ENCODE measurements around the gene IKZF1. TPM values are rescaled to one million over a fixed set of nuclear protein-coding genes. Genes with fewer than 3 reads are reported as not detected.

The IKZF1 gene
- total and polyA plus RNA-seq, 9 of the 15 experiments (the other 6 are each of a cell fraction or from before 2014, with no cell fraction given): 12.6 to 85.3 (median 44.7) TPM

GRCh38 chr7:50404392-50404791, 99.9 kb downstream of the IKZF1 start:
- CTCF ChIA-PET (ENCODE audit: low intra/inter-chr PET ratio): no interaction called here
- intact Hi-C loops (cut with micrococcal nuclease): no loop called here

More at GRCh38 chr7:50404392-50404791, 99.9 kb downstream of the IKZF1 start:
- peaks cover 46% of the 10 kb centered on the region; the same call in 2 of the 3 replicates for H3K36me3 ChIP-seq (ENCODE audit: control insufficient read depth, insufficient read depth, low read length)
- H3K4me3 ChIP-seq: no peak overlapping the region
- H3K9ac ChIP-seq (ENCODE audit: insufficient read depth in 1 of 2, low read depth in 2 of 2, low read length in 2 of 2): no peak overlapping the region
- no peaks in the 10 kb centered on the region for H3K4me1 ChIP-seq (replicated peaks in 1 of 2; ENCODE audit: control insufficient read depth in 2 of 2, insufficient read depth in 2 of 2, low read length in 2 of 2)
- in situ Hi-C loops (cut with MboI): no loop called here
- FAIRE-seq: peak; percentile 70
- H3K27ac ChIP-seq (ENCODE audit: extremely low read depth, low read depth, low read length): no peak overlapping the region
- no peak overlapping the region for H3K4me2 ChIP-seq (ENCODE audit: insufficient read depth, low read length)
- H3K27me3 ChIP-seq (ENCODE audit: control insufficient read depth in 2 of 2, insufficient read depth in 2 of 2, low read length in 2 of 2): no peaks in the 10 kb centered on the region
- POLR2A ChIA-PET: interaction anchor here (0.8 kb wide), 1 partner anchor 12 kb away, joined by 3 read pairs; no protein-coding TSS in a partner anchor
- H3K9me3 ChIP-seq (replicated peaks; ENCODE audit: control insufficient read depth, insufficient read depth, low read depth, low read length): no peaks in the 10 kb centered on the region
- WGBS (ENCODE audit: insufficient coverage, low coverage, missing lambda C conversion rate): 76% methylated on average over 7 of the region's 7 CpGs
- peak; percentile 17 to 42 (median 31) for DNase-seq (ENCODE audit: extremely low read depth in 1 of 4, low spot score in 3 of 4)
- H3K79me2 ChIP-seq (ENCODE audit: control insufficient read depth, insufficient read depth, low read length): no peaks in the 10 kb centered on the region
- no peak overlapping the region for H2AFZ ChIP-seq (ENCODE audit: low read depth, low read length)
- BruUV-seq (replicated peaks): no TSS peak
- TF ChIP-seq CTCF (IDR thresholded peaks at IDR 0.05 in 2 of 3, conservative IDR thresholded peaks at IDR 0.05 in 1 of 3; ENCODE audit: insufficient read depth in 2 of 3, low read depth in 1 of 3, low read length in 3 of 3) (peak; percentile 19 to 52 (median 25); a peak in 5 of 6 replicates), SRSF1 (IDR thresholded peaks at IDR 0.05; ENCODE audit: low read depth, low read length) (no peak)
- no peaks in the 10 kb centered on the region for H3K9me1 ChIP-seq (ENCODE audit: control insufficient read depth, insufficient read depth, low read length)
- peak; percentile 89 for ATAC-seq
- peaks cover 5% of the 10 kb centered on the region; the same call in 1 of the 2 replicates for H4K20me1 ChIP-seq (replicated peaks; ENCODE audit: control insufficient read depth, insufficient read depth, low read length)
